NCI-H128 (cell line): ENCODE data around the gene AQP5.

Source experiments
- DNase-seq: peaks from one replicate; lab custom pipeline; 2025; ENCODE audit not compliant: unreplicated experiment; lab: John Stamatoyannopoulos, UW

The AQP5 gene

GRCh38 chr12:49963976-49964815, 2.5 kb downstream of the AQP5 start:
- DNase-seq = no peak

DNA sequence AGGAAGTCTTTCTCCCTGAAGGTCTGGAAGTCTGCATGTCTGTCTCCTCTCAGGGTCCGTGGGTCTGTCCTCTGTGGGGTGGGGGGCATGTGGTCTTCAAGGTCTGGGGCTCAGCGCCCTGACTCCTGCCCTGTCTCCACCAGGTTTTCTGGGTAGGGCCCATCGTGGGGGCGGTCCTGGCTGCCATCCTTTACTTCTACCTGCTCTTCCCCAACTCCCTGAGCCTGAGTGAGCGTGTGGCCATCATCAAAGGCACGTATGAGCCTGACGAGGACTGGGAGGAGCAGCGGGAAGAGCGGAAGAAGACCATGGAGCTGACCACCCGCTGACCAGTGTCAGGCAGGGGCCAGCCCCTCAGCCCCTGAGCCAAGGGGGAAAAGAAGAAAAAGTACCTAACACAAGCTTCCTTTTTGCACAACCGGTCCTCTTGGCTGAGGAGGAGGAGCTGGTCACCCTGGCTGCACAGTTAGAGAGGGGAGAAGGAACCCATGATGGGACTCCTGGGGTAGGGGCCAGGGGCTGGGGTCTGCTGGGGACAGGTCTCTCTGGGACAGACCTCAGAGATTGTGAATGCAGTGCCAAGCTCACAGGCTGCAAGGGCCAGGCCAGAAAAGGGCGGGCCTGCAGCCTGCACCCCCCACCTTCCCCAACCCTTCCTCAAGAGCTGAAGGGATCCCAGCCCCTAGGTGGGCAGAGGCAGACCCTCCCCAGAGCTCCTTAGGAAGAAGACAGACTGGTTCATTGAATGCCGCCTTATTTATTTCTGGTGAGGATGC, 3.4 kb downstream of the AQP5 start:
- no peak for DNase-seq

DNA sequence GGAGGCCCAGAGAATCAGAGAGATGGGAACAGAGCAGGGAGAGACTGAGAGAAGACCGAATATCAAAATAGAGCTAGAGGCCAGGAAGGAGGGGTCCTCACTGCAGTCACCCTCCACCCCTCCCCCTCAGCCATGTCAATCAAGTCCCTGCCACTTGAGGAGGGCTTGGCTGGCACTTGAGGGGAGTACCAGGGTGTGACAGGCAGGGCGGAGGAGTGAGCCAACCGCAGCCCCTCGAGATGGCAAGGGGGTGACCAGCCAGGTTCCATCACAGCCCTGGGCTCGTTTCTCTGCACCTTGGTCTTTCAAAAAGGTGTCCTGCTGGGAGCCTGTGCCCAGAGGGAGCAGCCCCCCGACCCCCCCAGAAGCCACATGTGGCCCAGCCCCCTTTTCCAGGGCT, 4.2 kb downstream of the AQP5 start:
- no peak for DNase-seq

GRCh38 chr12:49966511-49967041, 4.9 kb downstream of the AQP5 start:
- no peak for DNase-seq

DNA sequence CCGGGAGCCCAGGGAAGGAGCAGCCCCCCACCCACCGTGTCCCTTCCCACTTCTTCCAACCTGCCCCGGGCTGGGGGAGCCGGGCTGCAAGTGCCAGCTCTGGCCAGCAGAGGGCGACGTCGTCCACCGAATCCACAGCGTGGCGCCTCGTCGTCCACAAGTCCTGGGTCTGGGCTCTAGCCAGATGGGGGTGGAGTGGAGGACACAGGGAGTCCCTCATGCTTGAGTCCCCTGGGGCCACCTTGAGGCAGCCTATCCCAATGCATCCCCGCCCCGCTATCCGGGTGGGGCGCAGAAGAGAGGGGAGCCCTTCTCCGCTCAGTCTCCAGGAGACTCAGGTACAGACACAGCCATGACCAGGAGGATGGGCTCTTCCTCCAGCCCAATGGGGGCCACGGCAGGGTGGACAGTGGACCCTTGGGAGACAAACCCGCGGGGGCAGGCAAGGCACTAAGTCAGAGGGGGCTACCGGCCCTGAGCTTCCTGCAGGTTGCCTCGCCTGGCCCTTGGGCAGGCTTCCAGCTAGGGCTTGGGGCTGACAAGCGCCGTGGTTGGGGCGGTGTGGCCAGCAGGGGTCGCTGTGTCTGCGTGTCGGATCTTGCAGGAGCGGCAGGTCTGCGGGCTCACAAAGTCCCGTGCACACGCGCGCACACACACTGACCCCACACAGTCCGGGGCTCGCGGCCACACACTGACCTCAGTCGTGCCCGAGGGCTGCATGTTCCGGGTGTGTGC, 5.5 kb downstream of the AQP5 start:
- peak; percentile 79 for DNase-seq

DNA sequence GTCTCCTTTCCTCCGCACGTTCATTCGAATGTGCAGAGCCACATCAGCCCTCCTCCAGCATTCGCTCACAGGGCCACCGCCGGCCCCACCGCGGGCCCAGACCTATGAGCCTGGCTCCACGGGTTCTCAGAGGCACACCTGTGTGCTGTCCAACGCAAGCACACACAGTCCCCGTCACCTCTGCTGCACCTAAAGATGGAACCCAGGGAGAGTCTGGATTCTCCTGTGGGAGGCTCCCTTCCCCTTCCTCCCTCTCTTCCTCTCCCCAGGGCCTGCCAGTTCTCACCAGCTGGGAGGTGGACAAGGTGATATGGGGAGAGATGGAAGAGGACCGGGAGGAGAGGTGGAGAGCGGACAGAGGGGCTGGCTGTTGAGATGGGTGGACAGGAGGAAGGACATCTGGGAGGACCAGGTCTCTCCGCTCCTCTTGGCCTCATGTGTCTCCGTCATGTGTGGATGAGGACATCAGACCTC, 6.1 kb downstream of the AQP5 start:
- no peak for DNase-seq

DNA sequence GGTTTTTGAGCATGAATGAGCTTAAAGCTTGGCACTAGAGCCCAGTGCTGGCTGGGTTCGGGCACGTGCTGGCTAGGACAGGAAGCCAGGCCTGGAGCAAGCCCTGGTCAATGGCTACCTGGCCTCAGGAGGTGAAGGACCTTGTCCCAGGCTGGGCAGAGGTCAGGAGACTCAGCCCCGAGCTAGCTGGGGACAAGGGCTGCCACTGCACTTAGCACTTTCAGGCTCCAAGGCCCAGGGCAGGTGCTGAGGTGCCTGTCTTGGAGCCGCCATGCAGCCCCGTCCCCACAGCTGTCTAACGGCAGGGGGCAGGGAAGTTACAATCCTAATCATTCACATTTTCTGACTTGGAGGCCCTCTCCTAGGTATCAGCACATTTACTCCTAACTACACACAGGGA, 6.8 kb downstream of the AQP5 start:
- DNase-seq = no peak

- no peak for DNase-seq
Measured at GRCh38 chr12:49969027-49969426, 7.4 kb downstream of the AQP5 start.

DNA sequence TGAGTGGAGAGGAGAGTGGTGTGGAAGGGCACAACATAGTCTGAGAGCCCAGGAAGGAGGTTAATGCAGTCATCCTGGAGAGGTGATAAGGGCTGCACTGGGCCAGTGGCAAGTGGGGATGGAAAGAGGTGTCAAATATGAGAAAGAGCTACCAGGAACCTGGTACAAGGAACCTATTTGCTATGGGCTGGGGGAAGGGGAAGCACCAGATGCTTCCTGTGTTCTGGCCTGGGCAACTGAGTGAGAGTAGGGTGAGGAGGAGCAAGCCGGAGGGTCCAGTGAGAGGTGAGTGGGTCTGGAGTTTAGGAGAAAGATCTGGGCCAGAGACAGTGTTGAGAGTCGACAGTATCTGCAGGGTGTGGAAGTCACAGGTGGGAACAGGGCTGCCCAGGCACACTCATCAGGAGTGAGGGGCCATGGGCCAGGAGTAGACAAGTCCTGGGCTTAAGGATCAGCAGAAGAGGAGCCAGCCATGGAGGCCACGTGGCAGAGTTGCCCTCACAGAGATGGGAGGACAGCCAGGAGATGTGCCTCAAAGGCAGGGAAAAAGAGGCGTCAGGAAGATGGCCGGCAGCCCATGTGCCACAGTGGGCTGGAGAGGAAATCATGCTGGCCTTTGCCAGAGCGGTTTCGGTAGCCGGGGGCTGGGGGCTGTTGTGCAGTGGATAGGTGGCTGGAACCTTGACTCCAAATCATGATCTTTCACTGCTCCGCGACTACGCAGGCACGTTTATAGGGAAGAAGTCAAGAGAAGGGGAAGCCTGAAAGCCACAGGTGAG, 8.2 kb downstream of the AQP5 start:
- no peak for DNase-seq

GRCh38 chr12:49970658-49971057, 9.0 kb downstream of the AQP5 start:
- no peak for DNase-seq

- DNase-seq = no peak
Measured at GRCh38 chr12:49971141-49971540, 9.5 kb downstream of the AQP5 start.

GRCh38 chr12:49972129-49972528, 10.5 kb downstream of the AQP5 start:
- DNase-seq = no peak

DNA sequence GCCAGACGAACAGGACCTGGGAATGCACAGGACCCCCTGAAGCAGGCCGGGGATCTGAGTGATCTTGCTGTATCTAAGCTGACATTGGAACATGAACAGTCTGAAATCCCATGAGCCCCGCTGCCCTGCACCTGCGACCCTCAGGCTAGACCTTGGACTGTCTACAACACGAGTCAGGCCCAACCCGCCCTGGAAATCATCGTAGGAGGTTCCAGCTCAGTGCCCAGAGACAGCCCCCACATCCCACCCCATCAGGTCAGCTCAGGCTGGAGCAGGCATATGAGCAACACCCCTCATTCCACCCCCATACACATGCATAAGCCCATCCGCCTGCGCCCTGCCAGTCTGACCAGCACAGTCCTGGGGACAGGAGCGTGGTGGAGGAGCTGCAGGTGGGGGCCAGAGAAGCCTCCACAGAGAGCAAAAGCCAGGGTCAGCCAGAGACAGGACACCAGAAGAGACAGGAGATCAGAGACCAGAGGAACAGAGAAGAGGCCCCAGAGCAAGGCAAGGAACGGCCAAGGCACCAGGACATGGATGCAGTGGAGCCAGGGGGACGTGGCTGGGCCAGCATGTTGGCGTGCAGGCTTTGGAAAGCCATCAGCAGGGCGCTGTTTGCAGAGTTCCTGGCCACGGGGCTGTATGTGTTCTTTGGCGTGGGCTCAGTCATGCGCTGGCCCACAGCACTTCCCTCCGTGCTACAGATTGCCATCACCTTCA, 11.1 kb downstream of the AQP5 start, which contains the start of gene AQP6:
Gene AQP6 (plus strand): TSS at position 307 of the 720 bp plus-strand sequence. CDS start 227 bp downstream, at position 534.
- no peak for DNase-seq

DNA sequence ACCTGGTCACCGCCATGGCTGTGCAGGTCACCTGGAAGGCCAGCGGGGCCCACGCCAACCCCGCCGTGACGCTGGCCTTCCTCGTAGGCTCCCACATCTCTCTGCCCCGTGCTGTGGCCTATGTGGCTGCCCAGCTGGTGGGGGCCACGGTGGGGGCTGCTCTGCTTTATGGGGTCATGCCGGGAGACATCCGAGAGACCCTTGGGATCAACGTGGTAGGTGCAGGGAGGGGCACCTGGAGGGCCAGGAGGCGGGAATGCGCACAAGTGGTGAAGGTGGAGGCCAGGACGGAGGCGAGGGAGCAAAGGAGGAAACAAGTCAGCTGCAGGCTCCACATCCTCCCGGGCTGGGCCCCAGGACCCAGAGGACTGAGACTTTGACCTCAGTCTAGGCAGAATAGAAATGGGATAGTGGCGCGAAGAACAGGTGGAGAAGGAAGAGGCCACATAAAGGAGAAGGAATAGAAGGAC, 11.7 kb downstream of the AQP5 start:
- DNase-seq = no peak

GRCh38 chr12:49974231-49974675, 12.6 kb downstream of the AQP5 start:
- no peak for DNase-seq

GRCh38 chr12:49974677-49975317, 13.1 kb downstream of the AQP5 start:
- DNase-seq = no peak

- DNase-seq = no peak
Measured at GRCh38 chr12:49975318-49975761, 13.7 kb downstream of the AQP5 start.

GRCh38 chr12:49976557-49976956, 14.9 kb downstream of the AQP5 start:
- DNase-seq = no peak

DNA sequence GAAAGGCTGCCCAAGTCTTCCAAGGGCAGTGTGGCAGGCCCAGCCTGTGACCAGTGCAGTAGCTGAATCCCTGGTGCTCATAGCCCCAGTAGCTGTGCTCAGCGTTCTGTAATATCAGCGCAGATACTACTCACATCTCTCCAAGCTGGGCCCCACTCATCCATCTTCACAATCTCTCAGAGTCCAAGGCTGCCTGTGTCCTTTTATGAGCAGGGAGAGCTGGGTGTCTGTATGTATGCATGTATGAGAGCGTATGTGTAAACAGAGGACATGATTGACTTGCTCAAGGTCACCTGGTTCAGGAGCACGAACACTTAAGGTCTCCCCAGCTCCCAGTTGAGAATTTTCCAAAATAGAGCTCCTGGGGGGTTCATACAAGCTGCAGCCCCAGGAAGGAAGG, 16.5 kb downstream of the AQP5 start:
- DNase-seq = no peak
